HEK293 (cell line): Measurements from ENCODE around the gene NIPSNAP3A.

Experiments used
- CTCF ChIA-PET: fragments of 350-600 bp; formaldehyde crosslinking; extraction: SDS; loops from one replicate; lab custom pipeline; 2021; ENCODE audit warnings: antibody characterized with exemption; lab: Yijun Ruan, JAX
- POLR2A ChIA-PET: fragments of 300-600 bp; formaldehyde crosslinking; extraction: SDS; loops from one replicate; lab custom pipeline; 2020; ENCODE audit warnings: antibody characterized with exemption, inconsistent platforms; lab: Yijun Ruan, JAX
- H3K27ac ChIP-seq: fragments of 200-500 bp; sonication (Bioruptor generic); 2 replicates; pipeline ENCODE4 v1.5.1; 2014; ENCODE audit warnings: low read depth, low read length, control low read depth, inconsistent platforms; ENCODE audit errors: extremely low read depth
- H3K36me3 ChIP-seq, 2 experiments: fragments of 200-500 bp in 1 of 2; sonication (Bioruptor generic) in 1 of 2; 1 replicate in 1 of 2; 2 replicates in 1 of 2; pipeline ENCODE4 v1.5.1; 2014 to 2017; ENCODE audit warnings: inconsistent platforms in 2 of 2, low read length in 2 of 2; ENCODE audit not compliant: control insufficient read depth in 2 of 2, insufficient read depth in 1 of 2
- H3K4me1 ChIP-seq: fragments of 200-500 bp; sonication (Bioruptor generic); 2 replicates; pipeline ENCODE4 v1.5.1; 2014; ENCODE audit warnings: mild to moderate bottlenecking, low read length, inconsistent platforms; ENCODE audit not compliant: control insufficient read depth, insufficient read depth
- H3K4me3 ChIP-seq: 2 replicates; pipeline ENCODE4 v1.5.1; 2011; ENCODE audit warnings: low read depth, mild to moderate bottlenecking, control low read depth, low read length, moderate library complexity
- H3K9me3 ChIP-seq: fragments of 200-500 bp; sonication (Bioruptor generic); 2 replicates; pipeline ENCODE4 v1.5.1; 2014; ENCODE audit warnings: low read depth, low read length, inconsistent platforms; ENCODE audit not compliant: control insufficient read depth, insufficient read depth
- IKZF3 ChIP-seq: fragments of 450-650 bp; IDR thresholded peaks from 2 replicates; pipeline ENCODE4 v1.5.0; 2018; ENCODE audit warnings: missing biosample characterization, mild to moderate bottlenecking, missing genetic modification characterization, moderate library complexity
- KLF10 ChIP-seq: fragments of 450-650 bp; IDR thresholded peaks from 2 replicates; pipeline ENCODE4 v1.5.1; 2018; ENCODE audit warnings: missing biosample characterization, mild to moderate bottlenecking, missing genetic modification characterization
- KLF16 ChIP-seq: fragments of 450-650 bp; formaldehyde crosslinking; IDR thresholded peaks from 2 replicates; pipeline ENCODE4 v1.5.1; 2017; ENCODE audit warnings: missing biosample characterization, missing genetic modification characterization
- RBAK ChIP-seq: fragments of 450-650 bp; formaldehyde crosslinking; IDR thresholded peaks from 2 replicates; pipeline ENCODE4 v1.5.1; 2016; ENCODE audit warnings: missing biosample characterization, missing genetic modification characterization
- YY2 ChIP-seq: fragments of 450-650 bp; formaldehyde crosslinking; IDR thresholded peaks from 2 replicates; pipeline ENCODE4 v1.5.1; 2016; ENCODE audit warnings: missing biosample characterization, missing genetic modification characterization
- ZBTB17 ChIP-seq: fragments of 450-650 bp; formaldehyde crosslinking; IDR thresholded peaks from 2 replicates; pipeline ENCODE4 v1.5.1; 2016; ENCODE audit warnings: missing biosample characterization, missing genetic modification characterization
- ZEB2 ChIP-seq: fragments of 450-650 bp; formaldehyde crosslinking; IDR thresholded peaks from 2 replicates; pipeline ENCODE4 v1.5.1; 2016; ENCODE audit warnings: missing biosample characterization, missing genetic modification characterization
- ZFP41 ChIP-seq: fragments of 450-650 bp; formaldehyde crosslinking; IDR thresholded peaks from 2 replicates; pipeline ENCODE4 v1.5.1; 2016; ENCODE audit warnings: missing biosample characterization, missing genetic modification characterization, borderline replicate concordance
- ZNF138 ChIP-seq: fragments of 450-650 bp; formaldehyde crosslinking; IDR thresholded peaks from 2 replicates; pipeline ENCODE4 v1.5.1; 2016; ENCODE audit warnings: missing biosample characterization, missing genetic modification characterization, borderline replicate concordance
- ZNF211 ChIP-seq: fragments of 450-650 bp; formaldehyde crosslinking; IDR thresholded peaks from 2 replicates; pipeline ENCODE4 v1.5.1; 2016; ENCODE audit warnings: low read depth, missing biosample characterization, missing genetic modification characterization
- ZNF221 ChIP-seq: fragments of 450-650 bp; formaldehyde crosslinking; IDR thresholded peaks from 2 replicates; pipeline ENCODE4 v1.5.1; 2017; ENCODE audit warnings: missing biosample characterization, missing genetic modification characterization, borderline replicate concordance
- ZNF266 ChIP-seq: fragments of 450-650 bp; formaldehyde crosslinking; IDR thresholded peaks from 2 replicates; pipeline ENCODE4 v1.5.1; 2016; ENCODE audit warnings: missing biosample characterization, missing genetic modification characterization, low read depth
- ZNF394 ChIP-seq: fragments of 450-650 bp; formaldehyde crosslinking; IDR thresholded peaks from 2 replicates; pipeline ENCODE4 v1.5.1; 2016; ENCODE audit warnings: missing biosample characterization, missing genetic modification characterization, mild to moderate bottlenecking, moderate library complexity, borderline replicate concordance
- ZNF510 ChIP-seq: fragments of 450-650 bp; formaldehyde crosslinking; IDR thresholded peaks from 2 replicates; pipeline ENCODE4 v1.5.1; 2018; ENCODE audit warnings: mild to moderate bottlenecking, missing genetic modification characterization, missing biosample characterization; ENCODE audit not compliant: insufficient replicate concordance
- ZNF529 ChIP-seq: fragments of 450-650 bp; formaldehyde crosslinking; IDR thresholded peaks from 2 replicates; pipeline ENCODE4 v1.5.1; 2017; ENCODE audit warnings: missing genetic modification characterization, missing biosample characterization; ENCODE audit not compliant: insufficient replicate concordance
- ZNF549 ChIP-seq: fragments of 450-650 bp; IDR thresholded peaks from 2 replicates; pipeline ENCODE4 v1.5.1; 2018; ENCODE audit warnings: missing biosample characterization, missing genetic modification characterization, mild to moderate bottlenecking, inconsistent platforms, moderate library complexity
- ZNF561 ChIP-seq: fragments of 450-650 bp; IDR thresholded peaks from 2 replicates; pipeline ENCODE4 v1.5.1; 2018; ENCODE audit warnings: missing biosample characterization, missing genetic modification characterization, borderline replicate concordance
- ZNF768 ChIP-seq: fragments of 450-650 bp; formaldehyde crosslinking; IDR thresholded peaks from 2 replicates; pipeline ENCODE4 v1.5.1; 2018; ENCODE audit warnings: missing biosample characterization, mild to moderate bottlenecking, missing genetic modification characterization
- ZNF792 ChIP-seq: fragments of 450-650 bp; formaldehyde crosslinking; IDR thresholded peaks from 2 replicates; pipeline ENCODE4 v1.5.1; 2016; ENCODE audit warnings: missing biosample characterization, missing genetic modification characterization
- ZNF843 ChIP-seq: fragments of 450-650 bp; formaldehyde crosslinking; IDR thresholded peaks from 2 replicates; pipeline ENCODE4 v1.5.1; 2016; ENCODE audit warnings: missing biosample characterization, missing genetic modification characterization
- TF ChIP-seq, protein P1 (sequence below): fragments of 450-650 bp; formaldehyde crosslinking; IDR thresholded peaks from 2 replicates; pipeline ENCODE4 v1.5.1; 2017; ENCODE audit warnings: missing biosample characterization, missing genetic modification characterization
- TF ChIP-seq, protein P2 (sequence below): fragments of 450-650 bp; formaldehyde crosslinking; IDR thresholded peaks from 2 replicates; pipeline ENCODE4 v1.5.1; 2016; ENCODE audit warnings: missing biosample characterization, missing genetic modification characterization
- TF ChIP-seq, protein P3 (sequence below): fragments of 450-650 bp; formaldehyde crosslinking; IDR thresholded peaks from 2 replicates; pipeline ENCODE4; 2016; ENCODE audit warnings: missing biosample characterization, missing genetic modification characterization

The NIPSNAP3A gene

GRCh38 chr9:104772714-104773510 is 25.4 kb downstream of the NIPSNAP3A start:
- Histone ChIP-seq H3K36me3 (peaks cover 0 to 4% of the 10 kb centered on the region in 2 experiments; a peak in 2 of 3 replicates), H3K9me3 (no peaks in the 10 kb centered on the region), H3K27ac (no peak overlapping the region), H3K4me1 (no peaks in the 10 kb centered on the region), H3K4me3 (no peak overlapping the region)
- TF ChIP-seq, protein P1, sequence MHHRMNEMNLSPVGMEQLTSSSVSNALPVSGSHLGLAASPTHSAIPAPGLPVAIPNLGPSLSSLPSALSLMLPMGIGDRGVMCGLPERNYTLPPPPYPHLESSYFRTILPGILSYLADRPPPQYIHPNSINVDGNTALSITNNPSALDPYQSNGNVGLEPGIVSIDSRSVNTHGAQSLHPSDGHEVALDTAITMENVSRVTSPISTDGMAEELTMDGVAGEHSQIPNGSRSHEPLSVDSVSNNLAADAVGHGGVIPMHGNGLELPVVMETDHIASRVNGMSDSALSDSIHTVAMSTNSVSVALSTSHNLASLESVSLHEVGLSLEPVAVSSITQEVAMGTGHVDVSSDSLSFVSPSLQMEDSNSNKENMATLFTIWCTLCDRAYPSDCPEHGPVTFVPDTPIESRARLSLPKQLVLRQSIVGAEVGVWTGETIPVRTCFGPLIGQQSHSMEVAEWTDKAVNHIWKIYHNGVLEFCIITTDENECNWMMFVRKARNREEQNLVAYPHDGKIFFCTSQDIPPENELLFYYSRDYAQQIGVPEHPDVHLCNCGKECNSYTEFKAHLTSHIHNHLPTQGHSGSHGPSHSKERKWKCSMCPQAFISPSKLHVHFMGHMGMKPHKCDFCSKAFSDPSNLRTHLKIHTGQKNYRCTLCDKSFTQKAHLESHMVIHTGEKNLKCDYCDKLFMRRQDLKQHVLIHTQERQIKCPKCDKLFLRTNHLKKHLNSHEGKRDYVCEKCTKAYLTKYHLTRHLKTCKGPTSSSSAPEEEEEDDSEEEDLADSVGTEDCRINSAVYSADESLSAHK (tag by site-specific recombination): no peak
- TF ChIP-seq ZBTB17 (tag by site-specific recombination): 0 out of 2 replicates have a peak, but pooled peaks have one; percentile 32
- no peak for TF ChIP-seq ZNF394
- TF ChIP-seq ZNF792 (tag by site-specific recombination): no peak
- CTCF ChIA-PET: interaction anchor here (0.6 to 0.7 kb wide), 2 partner anchors 13 to 308 kb away, joined by 3 to 4 read pairs; no protein-coding TSS in a partner anchor
- POLR2A ChIA-PET: no interaction called here

GRCh38 chr9:104774132-104774531 is 26.6 kb downstream of the NIPSNAP3A start:
- H3K9me3 ChIP-seq: no peaks in the 10 kb centered on the region
- POLR2A ChIA-PET: no interaction called here
- TF ChIP-seq ZNF561 (tag by site-specific recombination) (no peak), YY2 (tag by site-specific recombination) (no peak), ZNF768 (tag by site-specific recombination) (no peak), ZNF529 (no peak), ZNF792 (tag by site-specific recombination) (no peak), ZNF843 (tag by site-specific recombination) (no peak), ZEB2 (tag by site-specific recombination) (no peak), IKZF3 (tag by site-specific recombination) (no peak), ZNF510 (no peak), RBAK (tag by site-specific recombination) (no peak), ZNF138 (tag by site-specific recombination) (no peak), ZFP41 (tag by site-specific recombination) (no peak), ZNF211 (no peak), ZNF266 (no peak), KLF10 (tag by site-specific recombination) (no peak), KLF16 (tag by site-specific recombination) (no peak), ZNF549 (tag by site-specific recombination) (no peak), ZNF221 (tag by site-specific recombination) (no peak)
- TF ChIP-seq, protein P2, sequence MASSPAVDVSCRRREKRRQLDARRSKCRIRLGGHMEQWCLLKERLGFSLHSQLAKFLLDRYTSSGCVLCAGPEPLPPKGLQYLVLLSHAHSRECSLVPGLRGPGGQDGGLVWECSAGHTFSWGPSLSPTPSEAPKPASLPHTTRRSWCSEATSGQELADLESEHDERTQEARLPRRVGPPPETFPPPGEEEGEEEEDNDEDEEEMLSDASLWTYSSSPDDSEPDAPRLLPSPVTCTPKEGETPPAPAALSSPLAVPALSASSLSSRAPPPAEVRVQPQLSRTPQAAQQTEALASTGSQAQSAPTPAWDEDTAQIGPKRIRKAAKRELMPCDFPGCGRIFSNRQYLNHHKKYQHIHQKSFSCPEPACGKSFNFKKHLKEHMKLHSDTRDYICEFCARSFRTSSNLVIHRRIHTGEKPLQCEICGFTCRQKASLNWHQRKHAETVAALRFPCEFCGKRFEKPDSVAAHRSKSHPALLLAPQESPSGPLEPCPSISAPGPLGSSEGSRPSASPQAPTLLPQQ: no peak
- TF ChIP-seq, protein P3, sequence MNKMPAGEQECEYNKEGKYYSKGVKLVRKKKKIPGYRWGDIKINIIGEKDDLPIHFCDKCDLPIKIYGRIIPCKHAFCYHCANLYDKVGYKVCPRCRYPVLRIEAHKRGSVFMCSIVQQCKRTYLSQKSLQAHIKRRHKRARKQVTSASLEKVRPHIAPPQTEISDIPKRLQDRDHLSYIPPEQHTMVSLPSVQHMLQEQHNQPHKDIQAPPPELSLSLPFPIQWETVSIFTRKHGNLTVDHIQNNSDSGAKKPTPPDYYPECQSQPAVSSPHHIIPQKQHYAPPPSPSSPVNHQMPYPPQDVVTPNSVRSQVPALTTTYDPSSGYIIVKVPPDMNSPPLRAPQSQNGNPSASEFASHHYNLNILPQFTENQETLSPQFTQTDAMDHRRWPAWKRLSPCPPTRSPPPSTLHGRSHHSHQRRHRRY (tag by site-specific recombination): no peak
- no peak overlapping the region for H3K27ac ChIP-seq
- H3K4me1 ChIP-seq: no peaks in the 10 kb centered on the region
- CTCF ChIA-PET: interaction anchor here (0.6 to 1.1 kb wide), 2 partner anchors 9 to 27 kb away, joined by 4 read pairs; partner anchors contain the start of gene NIPSNAP3A
- H3K4me3 ChIP-seq: no peak overlapping the region
- H3K36me3 ChIP-seq: peaks cover 0 to 4% of the 10 kb centered on the region in 2 experiments; a peak in 2 of 3 replicates
